ENCODE data around the gene OSBP2.

The OSBP2 gene

DNA sequence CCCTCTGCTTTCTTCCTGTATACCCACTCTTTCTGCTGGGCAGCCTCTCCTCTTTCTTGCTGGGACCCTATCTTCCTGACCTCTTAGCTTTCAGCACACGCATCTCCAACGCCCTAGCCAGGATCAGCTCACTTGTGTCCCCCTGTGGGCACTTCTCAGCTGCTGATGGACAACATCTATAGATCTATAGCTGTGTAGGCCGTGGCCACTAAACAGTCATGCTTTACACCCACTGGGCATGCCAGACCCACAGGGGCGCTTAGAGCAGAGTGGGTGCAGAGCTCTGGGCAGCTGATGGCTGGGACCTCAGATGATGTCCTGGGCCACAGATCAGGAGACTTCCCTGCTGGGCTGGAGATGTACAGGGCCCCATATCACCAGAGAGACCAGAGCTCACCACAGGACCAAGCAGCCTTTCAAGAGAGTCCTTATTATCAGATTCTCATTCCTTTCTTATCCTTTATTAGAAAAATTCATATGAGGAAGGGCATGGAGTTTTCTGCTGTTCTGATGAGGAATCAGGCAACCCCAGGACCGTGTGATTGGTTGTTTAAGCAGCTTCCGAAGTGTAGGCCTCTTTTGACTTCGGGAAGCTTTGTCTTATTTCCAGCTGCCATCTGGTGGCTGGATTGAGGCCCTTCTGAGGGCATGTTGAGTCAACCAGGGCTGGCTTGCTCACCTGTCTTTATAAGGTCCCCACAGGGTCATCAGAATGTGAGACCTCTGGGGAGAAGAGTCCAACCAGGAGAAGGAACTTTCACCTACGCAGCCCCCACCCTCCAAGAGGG, 60.5 kb downstream of the OSBP2 start:
- peak; percentile 84 for DNase-seq (ENCODE audit: low read depth)
- no peak overlapping the region for H3K4me3 ChIP-seq (ENCODE audit: low read length)
- TF ChIP-seq, protein P1, sequence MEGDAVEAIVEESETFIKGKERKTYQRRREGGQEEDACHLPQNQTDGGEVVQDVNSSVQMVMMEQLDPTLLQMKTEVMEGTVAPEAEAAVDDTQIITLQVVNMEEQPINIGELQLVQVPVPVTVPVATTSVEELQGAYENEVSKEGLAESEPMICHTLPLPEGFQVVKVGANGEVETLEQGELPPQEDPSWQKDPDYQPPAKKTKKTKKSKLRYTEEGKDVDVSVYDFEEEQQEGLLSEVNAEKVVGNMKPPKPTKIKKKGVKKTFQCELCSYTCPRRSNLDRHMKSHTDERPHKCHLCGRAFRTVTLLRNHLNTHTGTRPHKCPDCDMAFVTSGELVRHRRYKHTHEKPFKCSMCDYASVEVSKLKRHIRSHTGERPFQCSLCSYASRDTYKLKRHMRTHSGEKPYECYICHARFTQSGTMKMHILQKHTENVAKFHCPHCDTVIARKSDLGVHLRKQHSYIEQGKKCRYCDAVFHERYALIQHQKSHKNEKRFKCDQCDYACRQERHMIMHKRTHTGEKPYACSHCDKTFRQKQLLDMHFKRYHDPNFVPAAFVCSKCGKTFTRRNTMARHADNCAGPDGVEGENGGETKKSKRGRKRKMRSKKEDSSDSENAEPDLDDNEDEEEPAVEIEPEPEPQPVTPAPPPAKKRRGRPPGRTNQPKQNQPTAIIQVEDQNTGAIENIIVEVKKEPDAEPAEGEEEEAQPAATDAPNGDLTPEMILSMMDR (IDR thresholded peaks at IDR 0.05; ENCODE audit: insufficient read depth, low read depth, low read length, missing control alignments) = peak; percentile 92

DNA sequence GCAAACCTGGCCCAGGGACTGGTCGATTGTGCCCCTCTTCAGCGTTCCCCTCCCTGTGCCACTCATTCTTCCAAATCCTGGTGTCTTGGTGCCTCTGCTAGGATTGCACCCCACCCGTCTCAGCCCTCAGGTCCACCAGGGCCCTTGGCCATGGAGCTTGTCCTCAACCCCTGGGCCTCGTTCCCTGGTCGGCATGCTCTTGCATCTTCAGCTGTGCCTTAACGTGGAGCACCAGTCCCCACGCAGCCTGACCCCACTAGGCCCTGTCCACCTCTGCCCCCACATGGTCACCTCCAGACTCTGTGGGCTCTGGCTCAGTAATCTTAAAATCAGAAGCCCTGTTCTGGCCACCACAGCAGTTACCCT, 61.1 kb downstream of the OSBP2 start:
- H3K4me3 ChIP-seq (ENCODE audit: low read length) = no peak overlapping the region
- DNase-seq (ENCODE audit: low read depth) = no peak
- TF ChIP-seq, protein P1 (IDR thresholded peaks at IDR 0.05; ENCODE audit: insufficient read depth, low read depth, low read length, missing control alignments) = no peak

GRCh38 chr22:30763815-30764673, 69.4 kb downstream of the OSBP2 start:
- peak; percentile 96 for DNase-seq (ENCODE audit: low read depth)
- TF ChIP-seq, protein P1 (IDR thresholded peaks at IDR 0.05; ENCODE audit: insufficient read depth, low read depth, low read length, missing control alignments) = peak; percentile 82
- no peak overlapping the region for H3K4me3 ChIP-seq (ENCODE audit: low read length)

DNA sequence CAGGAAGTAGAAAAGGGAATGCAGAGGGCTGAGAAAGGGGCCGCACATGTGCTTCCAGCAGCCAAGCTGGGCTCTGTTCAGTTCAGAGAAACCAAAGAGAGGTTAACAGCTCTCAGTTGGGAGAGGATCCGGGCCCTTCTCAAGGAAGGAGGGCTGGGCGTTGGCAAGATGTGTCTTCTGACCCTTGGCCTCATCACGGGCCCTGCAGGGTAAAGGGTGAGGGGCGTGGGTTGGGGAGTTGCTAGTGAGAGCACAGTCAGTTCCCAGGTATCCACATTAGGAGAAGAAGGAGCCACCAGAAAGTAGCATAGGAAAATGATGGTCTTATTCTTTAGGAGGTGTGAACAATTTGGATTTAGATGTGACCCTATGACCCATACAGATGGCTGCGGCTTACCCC, 73.0 kb downstream of the OSBP2 start:
- no peak overlapping the region for H3K4me3 ChIP-seq (ENCODE audit: low read length)

DNA sequence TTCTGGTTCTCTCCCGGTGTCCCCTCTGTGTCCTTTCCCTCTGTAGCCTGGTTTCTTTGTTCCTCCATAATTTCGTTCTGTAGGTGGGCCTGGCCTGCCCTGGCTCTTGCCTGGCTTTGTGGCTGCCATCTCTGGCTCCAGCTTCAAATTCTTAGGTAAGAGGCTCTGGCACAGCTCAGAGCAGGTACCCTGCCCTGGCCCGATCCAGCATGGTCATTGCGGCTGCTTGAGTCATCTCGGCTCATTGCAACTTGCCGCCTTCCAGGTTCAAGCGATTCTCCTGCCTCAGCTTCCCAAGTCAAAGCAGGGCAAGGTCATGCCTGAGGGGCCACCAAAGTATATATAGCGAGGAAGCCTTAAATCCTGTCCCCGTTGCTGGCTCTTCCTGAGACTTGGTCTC, 76.0 kb downstream of the OSBP2 start:
- no peak overlapping the region for H3K4me3 ChIP-seq (ENCODE audit: low read length)
- DNase-seq (ENCODE audit: low read depth) = no peak
- TF ChIP-seq, protein P1 (IDR thresholded peaks at IDR 0.05; ENCODE audit: insufficient read depth, low read depth, low read length, missing control alignments) = no peak

More for the DNA sequence above, 73.0 kb downstream of the OSBP2 start:
- TF ChIP-seq, protein P1 (IDR thresholded peaks at IDR 0.05; ENCODE audit: insufficient read depth, low read depth, low read length, missing control alignments) = no peak
- DNase-seq (ENCODE audit: low read depth) = no peak

DNA sequence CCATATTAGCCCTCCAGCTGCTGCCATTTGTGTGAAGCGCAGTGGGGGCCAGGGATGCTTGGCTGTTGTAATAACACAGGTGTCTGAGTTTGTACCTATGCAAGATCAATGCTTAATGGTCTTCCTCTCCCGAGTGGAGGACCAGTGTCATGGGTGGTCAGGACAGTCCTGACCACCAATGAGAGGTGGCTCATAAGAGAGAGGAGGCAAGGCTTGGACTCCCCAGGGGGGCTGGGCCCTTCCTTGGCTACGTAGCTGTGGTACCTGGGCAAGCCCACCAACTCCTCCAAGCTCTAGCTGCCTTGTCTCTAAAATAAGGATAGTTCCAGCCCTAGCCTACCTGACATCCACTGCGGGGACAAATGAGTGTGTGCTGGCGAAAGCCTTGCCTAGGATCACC, 79.2 kb downstream of the OSBP2 start:
- no peak for DNase-seq (ENCODE audit: low read depth)
- no peak overlapping the region for H3K4me3 ChIP-seq (ENCODE audit: low read length)
- TF ChIP-seq, protein P1 (IDR thresholded peaks at IDR 0.05; ENCODE audit: insufficient read depth, low read depth, low read length, missing control alignments) = no peak
